GM19023 (cell line): ENCODE measurements around the gene COMP.

ENCODE experiments used
- ATAC-seq: cut with Tn5 transposase; IDR thresholded peaks from one replicate; pipeline ENCODE4 v1.9.1; 2021; ENCODE audit warnings: mild to moderate bottlenecking, moderate library complexity; ENCODE audit not compliant: unreplicated experiment

COMP gene

GRCh38 chr19:18783958-18784785 lies 6.9 kb downstream of the COMP start:
- no peak for ATAC-seq

- no peak for ATAC-seq
These were observed 8.4 kb downstream of the COMP start for GRCh38 chr19:18782559-18783225.

GRCh38 chr19:18781885-18782527 lies 9.1 kb downstream of the COMP start:
- no peak for ATAC-seq

- no peak for ATAC-seq
These were observed 10.0 kb downstream of the COMP start for GRCh38 chr19:18781047-18781600.

- ATAC-seq = no peak
These were observed 10.5 kb downstream of the COMP start for GRCh38 chr19:18780631-18781030.

GRCh38 chr19:18780081-18780480 lies 11.0 kb downstream of the COMP start:
- no peak for ATAC-seq

- no peak for ATAC-seq
These were observed 12.1 kb downstream of the COMP start for GRCh38 chr19:18778826-18779495.

- no peak for ATAC-seq
These were observed 13.1 kb downstream of the COMP start for GRCh38 chr19:18778076-18778389.

GRCh38 chr19:18777301-18778075 lies 13.6 kb downstream of the COMP start:
- ATAC-seq = no peak

GRCh38 chr19:18776736-18777135 lies 14.4 kb downstream of the COMP start:
- no peak for ATAC-seq

GRCh38 chr19:18776288-18776594 lies 14.9 kb downstream of the COMP start:
- no peak for ATAC-seq

GRCh38 chr19:18775586-18776287 lies 15.4 kb downstream of the COMP start:
- no peak for ATAC-seq

GRCh38 chr19:18774782-18775444 lies 16.2 kb downstream of the COMP start:
- ATAC-seq = no peak

GRCh38 chr19:18774107-18774506 lies 17.0 kb downstream of the COMP start:
- ATAC-seq = no peak

- ATAC-seq = no peak
These were observed 17.4 kb downstream of the COMP start for GRCh38 chr19:18773682-18774081.

- no peak for ATAC-seq
These were observed 18.2 kb downstream of the COMP start for GRCh38 chr19:18772620-18773587.

- ATAC-seq = no peak
These were observed 19.5 kb downstream of the COMP start for GRCh38 chr19:18771328-18772242.
